ENCODE measurements around the gene FAM9C.

Gene FAM9C

DNA sequence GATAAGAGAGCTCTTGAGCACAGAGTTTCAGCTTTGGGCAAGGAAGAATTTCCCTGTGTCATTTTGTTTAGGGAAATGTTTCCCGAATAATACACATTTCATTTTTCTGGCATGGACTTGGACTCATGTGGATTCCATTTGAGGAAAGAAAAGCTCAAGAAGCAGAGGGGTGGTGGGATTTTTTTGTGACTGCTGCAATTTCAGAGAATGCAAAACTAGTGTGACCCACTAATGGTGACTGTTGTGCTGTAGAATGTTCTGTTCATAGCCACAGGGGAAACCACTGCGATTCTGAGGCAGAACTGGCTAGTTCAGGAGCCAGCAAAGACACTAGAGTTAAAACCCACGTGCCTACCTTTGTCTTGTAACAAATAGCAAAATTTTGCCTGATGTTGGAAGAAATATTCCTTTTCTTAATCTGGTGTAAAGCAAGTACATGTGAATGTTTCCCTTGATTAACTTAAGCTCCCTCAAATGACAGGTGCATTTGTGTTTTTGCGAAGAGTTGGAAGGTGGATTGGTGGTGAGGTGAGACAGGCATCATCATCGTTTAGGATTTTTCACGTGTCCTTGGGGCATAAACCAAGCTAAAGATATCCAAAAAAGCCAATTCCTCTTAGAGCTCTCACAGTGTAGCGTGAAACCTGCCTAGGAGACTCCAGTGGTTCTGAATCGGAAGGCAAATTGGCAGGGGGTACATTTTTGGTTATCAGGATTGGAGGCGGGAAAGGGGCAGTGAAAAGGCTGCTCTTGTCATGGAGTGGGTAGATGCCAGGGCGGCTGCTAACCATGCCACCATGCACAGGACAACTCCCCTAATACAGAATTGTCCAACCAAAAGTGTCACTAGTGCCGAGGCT, 38.0 kb upstream of the FAM9C start:
- in situ Hi-C loops (cut with HindIII; ENCODE audit: low sequenced_read_pairs): no loop called here
- TF ChIP-seq, protein P1, sequence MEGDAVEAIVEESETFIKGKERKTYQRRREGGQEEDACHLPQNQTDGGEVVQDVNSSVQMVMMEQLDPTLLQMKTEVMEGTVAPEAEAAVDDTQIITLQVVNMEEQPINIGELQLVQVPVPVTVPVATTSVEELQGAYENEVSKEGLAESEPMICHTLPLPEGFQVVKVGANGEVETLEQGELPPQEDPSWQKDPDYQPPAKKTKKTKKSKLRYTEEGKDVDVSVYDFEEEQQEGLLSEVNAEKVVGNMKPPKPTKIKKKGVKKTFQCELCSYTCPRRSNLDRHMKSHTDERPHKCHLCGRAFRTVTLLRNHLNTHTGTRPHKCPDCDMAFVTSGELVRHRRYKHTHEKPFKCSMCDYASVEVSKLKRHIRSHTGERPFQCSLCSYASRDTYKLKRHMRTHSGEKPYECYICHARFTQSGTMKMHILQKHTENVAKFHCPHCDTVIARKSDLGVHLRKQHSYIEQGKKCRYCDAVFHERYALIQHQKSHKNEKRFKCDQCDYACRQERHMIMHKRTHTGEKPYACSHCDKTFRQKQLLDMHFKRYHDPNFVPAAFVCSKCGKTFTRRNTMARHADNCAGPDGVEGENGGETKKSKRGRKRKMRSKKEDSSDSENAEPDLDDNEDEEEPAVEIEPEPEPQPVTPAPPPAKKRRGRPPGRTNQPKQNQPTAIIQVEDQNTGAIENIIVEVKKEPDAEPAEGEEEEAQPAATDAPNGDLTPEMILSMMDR (IDR thresholded peaks at IDR 0.05; ENCODE audit: low read depth, low read length, missing control alignments): no peak
- no peak overlapping the region for H3K4me3 ChIP-seq (ENCODE audit: low read depth, low read length)
- no peak for DNase-seq (ENCODE audit: low read depth)

- no peak for DNase-seq (ENCODE audit: low read depth)
- TF ChIP-seq, protein P1 (IDR thresholded peaks at IDR 0.05; ENCODE audit: low read depth, low read length, missing control alignments): no peak
- in situ Hi-C loops (cut with HindIII; ENCODE audit: low sequenced_read_pairs): no loop called here
- H3K4me3 ChIP-seq (ENCODE audit: low read depth, low read length): no peak overlapping the region
These were observed 37.2 kb upstream of the FAM9C start for GRCh38 chrX:13081395-13082205.

GRCh38 chrX:13080128-13080795, 35.8 kb upstream of the FAM9C start:
- in situ Hi-C loops (cut with HindIII; ENCODE audit: low sequenced_read_pairs): no loop called here
- no peak for DNase-seq (ENCODE audit: low read depth)
- H3K4me3 ChIP-seq (ENCODE audit: low read depth, low read length): no peak overlapping the region
- TF ChIP-seq, protein P1 (IDR thresholded peaks at IDR 0.05; ENCODE audit: low read depth, low read length, missing control alignments): no peak

GRCh38 chrX:13078739-13079444, 34.5 kb upstream of the FAM9C start:
- H3K4me3 ChIP-seq (ENCODE audit: low read depth, low read length): no peak overlapping the region
- TF ChIP-seq, protein P1 (IDR thresholded peaks at IDR 0.05; ENCODE audit: low read depth, low read length, missing control alignments): no peak
- DNase-seq (ENCODE audit: low read depth): peak; percentile 57
- in situ Hi-C loops (cut with HindIII; ENCODE audit: low sequenced_read_pairs): no loop called here

DNA sequence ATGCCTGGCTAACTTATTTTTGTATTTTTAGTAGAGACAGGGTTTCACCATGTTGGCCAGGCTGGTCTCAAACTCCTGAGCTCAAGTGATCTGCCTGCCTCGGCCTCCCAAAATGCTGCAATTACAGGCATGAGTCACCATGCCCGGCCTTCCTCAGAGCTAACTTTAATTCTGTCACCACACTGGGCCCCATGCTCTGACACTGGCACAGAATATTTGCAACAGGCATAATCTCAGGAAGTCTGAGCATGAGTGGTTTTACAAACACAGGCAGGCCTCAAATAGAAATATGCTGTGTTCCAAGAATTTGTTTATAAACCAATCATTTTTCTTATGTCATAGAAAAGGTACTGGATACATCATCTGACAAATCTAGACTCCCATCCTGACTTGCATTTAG, 32.7 kb upstream of the FAM9C start:
- TF ChIP-seq, protein P1 (IDR thresholded peaks at IDR 0.05; ENCODE audit: low read depth, low read length, missing control alignments): no peak
- in situ Hi-C loops (cut with HindIII; ENCODE audit: low sequenced_read_pairs): no loop called here
- H3K4me3 ChIP-seq (ENCODE audit: low read depth, low read length): no peak overlapping the region
- DNase-seq (ENCODE audit: low read depth): no peak

All from astrocyte of the cerebellum (primary cell).